ENCODE results near the gene ZNRF3. TPM values are rescaled to one million over a fixed set of nuclear protein-coding genes. Genes with fewer than 3 reads are reported as not detected.
"Not testable (repeated sequence)": the region's sequence is repeated elsewhere in the genome, so short reads cannot be mapped to it uniquely, and the experiment has no call there.

The ZNRF3 gene
- total RNA-seq, 1 donor from 2014 or later = 5.8 TPM

GRCh38 chr22:28948424-28948823 lies 65.1 kb downstream of the ZNRF3 start:
- peaks cover 5% of the 10 kb centered on the region for H3K9me3 ChIP-seq (ENCODE audit: insufficient read depth, low read depth, low read length)
- no peak for FAIRE-seq
- Mint-ChIP-seq H3K27me3 (ENCODE audit: low read depth, unreplicated experiment) (no peaks in the 10 kb centered on the region), H3K9me3 (ENCODE audit: unreplicated experiment) (peaks cover 18% of the 10 kb centered on the region), H3K4me1 (ENCODE audit: low read depth, unreplicated experiment) (peaks cover 21% of the 10 kb centered on the region), H3K4me3 (ENCODE audit: unreplicated experiment) (no peak overlapping the region), H3K27ac (ENCODE audit: unreplicated experiment) (no peak overlapping the region), H3K36me3 (ENCODE audit: low read depth, unreplicated experiment) (peaks cover 3% of the 10 kb centered on the region)
- peaks cover 12% of the 10 kb centered on the region for H3K79me2 ChIP-seq (ENCODE audit: insufficient read depth, low read length)
- H3K27ac ChIP-seq (ENCODE audit: low read depth, low read length) = no peak overlapping the region
- H3K4me3 ChIP-seq (ENCODE audit: insufficient read depth, low read depth, low read length) = no peak overlapping the region
- no peak overlapping the region for H2AFZ ChIP-seq (ENCODE audit: low read depth, low read length)
- no peaks in the 10 kb centered on the region for H3K36me3 ChIP-seq (ENCODE audit: insufficient read depth, low read length)
- no peak overlapping the region for H3K4me2 ChIP-seq (ENCODE audit: low read length)
- H3K9ac ChIP-seq (ENCODE audit: low read length) = no peak overlapping the region
- no peak for DNase-seq (ENCODE audit: low read depth)
- peaks cover 10% of the 10 kb centered on the region for H3K4me1 ChIP-seq (ENCODE audit: insufficient read depth, low read length)
- TF ChIP-seq EZH2 (IDR thresholded peaks at IDR 0.05; ENCODE audit: insufficient read depth, low read length) = no peak
- TF ChIP-seq CTCF (IDR thresholded peaks at IDR 0.05; ENCODE audit: insufficient read depth, low read depth, low read length) = no peak
- no peaks in the 10 kb centered on the region for H3K27me3 ChIP-seq (ENCODE audit: insufficient read depth, low read length)
- peaks cover 28% of the 10 kb centered on the region for H4K20me1 ChIP-seq (ENCODE audit: insufficient read depth, low read length)

GRCh38 chr22:28948860-28949551 lies 65.6 kb downstream of the ZNRF3 start:
- not testable (repeated sequence) for H3K4me1 ChIP-seq (ENCODE audit: insufficient read depth, low read length); H3K27ac Mint-ChIP-seq (ENCODE audit: unreplicated experiment); H3K4me3 Mint-ChIP-seq (ENCODE audit: unreplicated experiment); H3K36me3 ChIP-seq (ENCODE audit: insufficient read depth, low read length); H3K27me3 ChIP-seq (ENCODE audit: insufficient read depth, low read length); H2AFZ ChIP-seq (ENCODE audit: low read depth, low read length); H3K36me3 Mint-ChIP-seq (ENCODE audit: low read depth, unreplicated experiment); FAIRE-seq; H3K27ac ChIP-seq (ENCODE audit: low read depth, low read length); H3K27me3 Mint-ChIP-seq (ENCODE audit: low read depth, unreplicated experiment); H3K9me3 ChIP-seq (ENCODE audit: insufficient read depth, low read depth, low read length); H3K4me3 ChIP-seq (ENCODE audit: insufficient read depth, low read depth, low read length); DNase-seq (ENCODE audit: low read depth); H3K9ac ChIP-seq (ENCODE audit: low read length); H3K4me2 ChIP-seq (ENCODE audit: low read length)
- peaks cover 24% of the 10 kb centered on the region for H3K4me1 Mint-ChIP-seq (ENCODE audit: low read depth, unreplicated experiment)
- peaks cover 18% of the 10 kb centered on the region for H3K9me3 Mint-ChIP-seq (ENCODE audit: unreplicated experiment)
- H3K79me2 ChIP-seq (ENCODE audit: insufficient read depth, low read length) = peaks cover 13% of the 10 kb centered on the region
- peaks cover 32% of the 10 kb centered on the region for H4K20me1 ChIP-seq (ENCODE audit: insufficient read depth, low read length)

GRCh38 chr22:28949788-28950187 lies 66.4 kb downstream of the ZNRF3 start:
- TF ChIP-seq CTCF (IDR thresholded peaks at IDR 0.05; ENCODE audit: insufficient read depth, low read depth, low read length) (no peak), EZH2 (IDR thresholded peaks at IDR 0.05; ENCODE audit: insufficient read depth, low read length) (no peak)
- no peak for FAIRE-seq
- H3K36me3 ChIP-seq (ENCODE audit: insufficient read depth, low read length) = no peaks in the 10 kb centered on the region
- peaks cover 32% of the 10 kb centered on the region for H4K20me1 ChIP-seq (ENCODE audit: insufficient read depth, low read length)
- H3K4me2 ChIP-seq (ENCODE audit: low read length) = no peak overlapping the region
- H3K79me2 ChIP-seq (ENCODE audit: insufficient read depth, low read length) = peaks cover 16% of the 10 kb centered on the region
- H3K36me3 Mint-ChIP-seq (ENCODE audit: low read depth, unreplicated experiment) = peaks cover 3% of the 10 kb centered on the region
- no peaks in the 10 kb centered on the region for H3K27me3 Mint-ChIP-seq (ENCODE audit: low read depth, unreplicated experiment)
- H3K9me3 ChIP-seq (ENCODE audit: insufficient read depth, low read depth, low read length) = peaks cover 5% of the 10 kb centered on the region
- no peak overlapping the region for H3K4me3 ChIP-seq (ENCODE audit: insufficient read depth, low read depth, low read length)
- H3K27me3 ChIP-seq (ENCODE audit: insufficient read depth, low read length) = no peaks in the 10 kb centered on the region
- H3K4me1 Mint-ChIP-seq (ENCODE audit: low read depth, unreplicated experiment) = peaks cover 24% of the 10 kb centered on the region
- no peak for DNase-seq (ENCODE audit: low read depth)
- no peak overlapping the region for H2AFZ ChIP-seq (ENCODE audit: low read depth, low read length)
- peaks cover 18% of the 10 kb centered on the region for H3K9me3 Mint-ChIP-seq (ENCODE audit: unreplicated experiment)
- peaks cover 10% of the 10 kb centered on the region for H3K4me1 ChIP-seq (ENCODE audit: insufficient read depth, low read length)
- no peak overlapping the region for H3K27ac ChIP-seq (ENCODE audit: low read depth, low read length)
- H3K27ac Mint-ChIP-seq (ENCODE audit: unreplicated experiment) = no peak overlapping the region
- H3K9ac ChIP-seq (ENCODE audit: low read length) = no peak overlapping the region
- no peak overlapping the region for H3K4me3 Mint-ChIP-seq (ENCODE audit: unreplicated experiment)
